HepG2 (cell line): ENCODE results near the gene PEMT. TPM values are rescaled to one million over a fixed set of nuclear protein-coding genes. Genes with fewer than 3 reads are reported as not detected.

Source experiments
- CCDC6 ChIP-seq: sonication (generic); formaldehyde crosslinking; IDR thresholded peaks from 2 replicates; pipeline ENCODE4 v1.8.1; 2022; ENCODE audit warnings: mild to moderate bottlenecking, missing genetic modification reagents, moderate library complexity
- HNF4G ChIP-seq, 2 experiments: sonication (generic) in 1 of 2; formaldehyde crosslinking in 1 of 2; IDR thresholded peaks; 2 replicates each; pipeline versions ENCODE4 v1.4.0 to v1.6.1; 2011 to 2020; ENCODE audit warnings: borderline replicate concordance in 2 of 2, low read depth in 2 of 2, mild to moderate bottlenecking in 2 of 2, low read length in 1 of 2, missing genetic modification reagents in 1 of 2, moderate library complexity in 1 of 2
- NCOA2 ChIP-seq: sonication (generic); formaldehyde crosslinking; IDR thresholded peaks from 2 replicates; pipeline ENCODE4 v1.8.0; 2022; ENCODE audit warnings: inconsistent platforms
- NR2C2 ChIP-seq: sonication (generic); formaldehyde crosslinking; IDR thresholded peaks from 2 replicates; pipeline ENCODE4 v1.4.0; 2020; ENCODE audit warnings: missing genetic modification reagents, mild to moderate bottlenecking, moderate library complexity, borderline replicate concordance
- THAP11 ChIP-seq: IDR thresholded peaks from 2 replicates; pipeline ENCODE4 v1.6.1; 2016; ENCODE audit warnings: missing biosample characterization, missing genetic modification reagents
- TOPORS ChIP-seq: sonication (generic); formaldehyde crosslinking; IDR thresholded peaks from 2 replicates; pipeline ENCODE4 v1.8.0; 2023; ENCODE audit warnings: mild to moderate bottlenecking, missing genetic modification reagents
- ZNF205 ChIP-seq: IDR thresholded peaks from 2 replicates; pipeline ENCODE4 v1.6.1; 2018; ENCODE audit warnings: missing biosample characterization, missing genetic modification reagents
- ZNF333 ChIP-seq: sonication (generic); formaldehyde crosslinking; IDR thresholded peaks from 2 replicates; pipeline ENCODE4 v1.4.0; 2020; ENCODE audit warnings: mild to moderate bottlenecking, missing genetic modification reagents, borderline replicate concordance
- ZNF619 ChIP-seq: sonication (generic); formaldehyde crosslinking; IDR thresholded peaks from 2 replicates; pipeline ENCODE4 v1.4.0; 2020; ENCODE audit warnings: mild to moderate bottlenecking, missing genetic modification reagents
- polyA plus RNA-seq, 8 experiments: library from polyadenylated mRNA; depleted of rRNA in 3 of 8; stranded (reverse) in 7 of 8; unstranded in 1 of 8; fragments of >200 nt; fragmentation: Illumina TruSeq in 4 of 8; extraction: Trizol in 4 of 8; gene quantifications; 2 replicates each; pipeline versions ENCODE4 v1.2.1 to v1.2.3, GENCODE V29; 2011 to 2016; ENCODE audit warnings: low read depth in 4 of 8, missing spikeins in 1 of 8, mixed read lengths in 1 of 8; ENCODE audit not compliant: insufficient read depth in 1 of 8
- total RNA-seq, 5 experiments: library from RNA; depleted of rRNA; stranded (reverse); fragments of >200 nt; fragmentation: Illumina TruSeq; extraction: Trizol; gene quantifications; 2 replicates each; pipeline ENCODE4 v1.2.3, GENCODE V29; 2016; ENCODE audit warnings: low read depth in 1 of 5
- TF ChIP-seq, protein P1 (sequence below): sonication (generic); formaldehyde crosslinking; IDR thresholded peaks from 2 replicates; pipeline ENCODE4 v1.4.0; 2020; ENCODE audit warnings: missing genetic modification reagents, mild to moderate bottlenecking, borderline replicate concordance
- TF ChIP-seq, protein P2 (sequence below): sonication (generic); formaldehyde crosslinking; conservative IDR thresholded peaks from 2 replicates; pipeline ENCODE4 v1.4.0; 2020; ENCODE audit warnings: mild to moderate bottlenecking, missing genetic modification reagents, moderate library complexity
- TF ChIP-seq, protein P3 (sequence below): sonication (generic); formaldehyde crosslinking; IDR thresholded peaks from 2 replicates; pipeline ENCODE4 v1.5.0; 2020; ENCODE audit warnings: mild to moderate bottlenecking, missing genetic modification reagents, moderate library complexity
- TF ChIP-seq, protein P4 (sequence below): sonication (generic); formaldehyde crosslinking; IDR thresholded peaks from 2 replicates; pipeline ENCODE4 v1.5.0; 2020; ENCODE audit warnings: mild to moderate bottlenecking, missing genetic modification reagents
- TF ChIP-seq, protein P5 (sequence below): IDR thresholded peaks from 2 replicates; pipeline ENCODE4 v1.6.1; 2018; ENCODE audit warnings: missing genetic modification reagents, mild to moderate bottlenecking, missing compliant biosample characterization
- TF ChIP-seq, protein P6 (sequence below): sonication (generic); formaldehyde crosslinking; IDR thresholded peaks from 2 replicates; pipeline ENCODE4 v1.8.0; 2022; ENCODE audit warnings: mild to moderate bottlenecking, missing genetic modification reagents, moderate library complexity

Gene PEMT
- total and polyA plus RNA-seq, 2 of the 13 experiments (the other 11 are each of a cell fraction or from before 2014, with no cell fraction given): 31.7 to 43.6 TPM

DNA sequence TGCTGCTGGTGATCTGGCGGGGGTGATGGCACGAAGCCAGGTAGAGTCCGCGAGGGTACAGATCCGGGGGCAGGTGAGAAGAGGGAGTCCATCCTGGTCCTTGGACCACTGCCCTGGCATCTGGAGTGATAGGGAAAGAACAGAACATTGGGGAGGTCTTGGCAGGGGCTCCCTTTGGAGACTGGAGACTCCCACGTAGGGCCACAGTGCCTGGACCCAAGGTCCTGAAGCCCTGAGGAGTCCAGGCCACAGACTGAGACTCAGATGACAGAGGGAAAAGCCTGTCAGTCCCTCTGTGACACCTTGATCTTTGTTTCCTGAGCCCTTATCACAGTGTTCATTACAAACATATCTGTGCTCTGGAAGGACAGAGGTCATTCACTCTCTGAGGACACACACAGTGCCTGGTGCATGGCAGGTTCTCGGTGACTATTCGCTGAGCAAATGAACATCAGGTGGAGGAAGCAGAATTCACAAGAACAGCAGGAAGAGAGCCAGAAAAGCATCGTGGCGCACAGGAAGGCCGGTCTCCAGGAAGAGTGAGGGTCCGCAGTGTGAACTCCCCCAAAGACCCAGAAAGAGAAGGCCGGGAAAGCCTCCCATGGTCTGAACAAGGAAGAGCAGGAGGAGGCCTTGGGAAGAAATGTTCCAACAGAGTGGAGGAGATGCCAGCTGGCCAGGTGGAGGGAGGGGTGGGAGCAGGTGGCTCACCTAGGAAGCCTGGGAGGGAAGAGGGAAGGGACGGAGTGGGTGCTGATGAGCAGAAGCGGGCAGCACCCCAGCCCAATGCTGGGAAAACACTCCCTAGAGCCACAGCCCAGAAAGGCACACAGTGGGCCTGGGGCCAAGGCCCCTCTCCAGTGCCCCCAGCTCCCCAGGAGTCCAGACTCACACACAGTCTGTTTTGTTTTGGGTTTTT is 20.5 kb downstream of the PEMT start (continued):
- TF ChIP-seq CCDC6 (CRISPR knock-in tag): no peak
- peak; percentile 27; the same call in 1 of the 2 replicates for TF ChIP-seq TOPORS (CRISPR knock-in tag)
- TF ChIP-seq, protein P1, sequence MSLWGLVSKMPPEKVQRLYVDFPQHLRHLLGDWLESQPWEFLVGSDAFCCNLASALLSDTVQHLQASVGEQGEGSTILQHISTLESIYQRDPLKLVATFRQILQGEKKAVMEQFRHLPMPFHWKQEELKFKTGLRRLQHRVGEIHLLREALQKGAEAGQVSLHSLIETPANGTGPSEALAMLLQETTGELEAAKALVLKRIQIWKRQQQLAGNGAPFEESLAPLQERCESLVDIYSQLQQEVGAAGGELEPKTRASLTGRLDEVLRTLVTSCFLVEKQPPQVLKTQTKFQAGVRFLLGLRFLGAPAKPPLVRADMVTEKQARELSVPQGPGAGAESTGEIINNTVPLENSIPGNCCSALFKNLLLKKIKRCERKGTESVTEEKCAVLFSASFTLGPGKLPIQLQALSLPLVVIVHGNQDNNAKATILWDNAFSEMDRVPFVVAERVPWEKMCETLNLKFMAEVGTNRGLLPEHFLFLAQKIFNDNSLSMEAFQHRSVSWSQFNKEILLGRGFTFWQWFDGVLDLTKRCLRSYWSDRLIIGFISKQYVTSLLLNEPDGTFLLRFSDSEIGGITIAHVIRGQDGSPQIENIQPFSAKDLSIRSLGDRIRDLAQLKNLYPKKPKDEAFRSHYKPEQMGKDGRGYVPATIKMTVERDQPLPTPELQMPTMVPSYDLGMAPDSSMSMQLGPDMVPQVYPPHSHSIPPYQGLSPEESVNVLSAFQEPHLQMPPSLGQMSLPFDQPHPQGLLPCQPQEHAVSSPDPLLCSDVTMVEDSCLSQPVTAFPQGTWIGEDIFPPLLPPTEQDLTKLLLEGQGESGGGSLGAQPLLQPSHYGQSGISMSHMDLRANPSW (CRISPR knock-in tag): no peak
- TF ChIP-seq NCOA2 (CRISPR knock-in tag): peak; percentile 55
- peak; percentile 16; the same call in 1 of the 2 replicates for TF ChIP-seq ZNF205
- TF ChIP-seq, protein P2, sequence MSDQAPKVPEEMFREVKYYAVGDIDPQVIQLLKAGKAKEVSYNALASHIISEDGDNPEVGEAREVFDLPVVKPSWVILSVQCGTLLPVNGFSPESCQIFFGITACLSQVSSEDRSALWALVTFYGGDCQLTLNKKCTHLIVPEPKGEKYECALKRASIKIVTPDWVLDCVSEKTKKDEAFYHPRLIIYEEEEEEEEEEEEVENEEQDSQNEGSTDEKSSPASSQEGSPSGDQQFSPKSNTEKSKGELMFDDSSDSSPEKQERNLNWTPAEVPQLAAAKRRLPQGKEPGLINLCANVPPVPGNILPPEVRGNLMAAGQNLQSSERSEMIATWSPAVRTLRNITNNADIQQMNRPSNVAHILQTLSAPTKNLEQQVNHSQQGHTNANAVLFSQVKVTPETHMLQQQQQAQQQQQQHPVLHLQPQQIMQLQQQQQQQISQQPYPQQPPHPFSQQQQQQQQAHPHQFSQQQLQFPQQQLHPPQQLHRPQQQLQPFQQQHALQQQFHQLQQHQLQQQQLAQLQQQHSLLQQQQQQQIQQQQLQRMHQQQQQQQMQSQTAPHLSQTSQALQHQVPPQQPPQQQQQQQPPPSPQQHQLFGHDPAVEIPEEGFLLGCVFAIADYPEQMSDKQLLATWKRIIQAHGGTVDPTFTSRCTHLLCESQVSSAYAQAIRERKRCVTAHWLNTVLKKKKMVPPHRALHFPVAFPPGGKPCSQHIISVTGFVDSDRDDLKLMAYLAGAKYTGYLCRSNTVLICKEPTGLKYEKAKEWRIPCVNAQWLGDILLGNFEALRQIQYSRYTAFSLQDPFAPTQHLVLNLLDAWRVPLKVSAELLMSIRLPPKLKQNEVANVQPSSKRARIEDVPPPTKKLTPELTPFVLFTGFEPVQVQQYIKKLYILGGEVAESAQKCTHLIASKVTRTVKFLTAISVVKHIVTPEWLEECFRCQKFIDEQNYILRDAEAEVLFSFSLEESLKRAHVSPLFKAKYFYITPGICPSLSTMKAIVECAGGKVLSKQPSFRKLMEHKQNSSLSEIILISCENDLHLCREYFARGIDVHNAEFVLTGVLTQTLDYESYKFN (CRISPR knock-in tag): peak; percentile 91
- TF ChIP-seq HNF4G (IDR thresholded peaks at IDR 0.05; ENCODE audit: borderline replicate concordance, low read depth, low read length): peak; percentile 88
- TF ChIP-seq HNF4G (CRISPR knock-in tag; IDR thresholded peaks at IDR 0.05; ENCODE audit: borderline replicate concordance, low read depth): peak; percentile 13; the same call in 1 of the 2 replicates
- peak; percentile 60 for TF ChIP-seq NR2C2 (CRISPR knock-in tag)
- TF ChIP-seq ZNF619 (CRISPR knock-in tag): no peak
- no peak for TF ChIP-seq ZNF333 (CRISPR knock-in tag)
- TF ChIP-seq, protein P3, sequence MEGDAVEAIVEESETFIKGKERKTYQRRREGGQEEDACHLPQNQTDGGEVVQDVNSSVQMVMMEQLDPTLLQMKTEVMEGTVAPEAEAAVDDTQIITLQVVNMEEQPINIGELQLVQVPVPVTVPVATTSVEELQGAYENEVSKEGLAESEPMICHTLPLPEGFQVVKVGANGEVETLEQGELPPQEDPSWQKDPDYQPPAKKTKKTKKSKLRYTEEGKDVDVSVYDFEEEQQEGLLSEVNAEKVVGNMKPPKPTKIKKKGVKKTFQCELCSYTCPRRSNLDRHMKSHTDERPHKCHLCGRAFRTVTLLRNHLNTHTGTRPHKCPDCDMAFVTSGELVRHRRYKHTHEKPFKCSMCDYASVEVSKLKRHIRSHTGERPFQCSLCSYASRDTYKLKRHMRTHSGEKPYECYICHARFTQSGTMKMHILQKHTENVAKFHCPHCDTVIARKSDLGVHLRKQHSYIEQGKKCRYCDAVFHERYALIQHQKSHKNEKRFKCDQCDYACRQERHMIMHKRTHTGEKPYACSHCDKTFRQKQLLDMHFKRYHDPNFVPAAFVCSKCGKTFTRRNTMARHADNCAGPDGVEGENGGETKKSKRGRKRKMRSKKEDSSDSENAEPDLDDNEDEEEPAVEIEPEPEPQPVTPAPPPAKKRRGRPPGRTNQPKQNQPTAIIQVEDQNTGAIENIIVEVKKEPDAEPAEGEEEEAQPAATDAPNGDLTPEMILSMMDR: no peak; the same call in 1 of the 2 replicates
- TF ChIP-seq THAP11 (CRISPR knock-in tag): no peak; the same call in 1 of the 2 replicates
- TF ChIP-seq, protein P4, sequence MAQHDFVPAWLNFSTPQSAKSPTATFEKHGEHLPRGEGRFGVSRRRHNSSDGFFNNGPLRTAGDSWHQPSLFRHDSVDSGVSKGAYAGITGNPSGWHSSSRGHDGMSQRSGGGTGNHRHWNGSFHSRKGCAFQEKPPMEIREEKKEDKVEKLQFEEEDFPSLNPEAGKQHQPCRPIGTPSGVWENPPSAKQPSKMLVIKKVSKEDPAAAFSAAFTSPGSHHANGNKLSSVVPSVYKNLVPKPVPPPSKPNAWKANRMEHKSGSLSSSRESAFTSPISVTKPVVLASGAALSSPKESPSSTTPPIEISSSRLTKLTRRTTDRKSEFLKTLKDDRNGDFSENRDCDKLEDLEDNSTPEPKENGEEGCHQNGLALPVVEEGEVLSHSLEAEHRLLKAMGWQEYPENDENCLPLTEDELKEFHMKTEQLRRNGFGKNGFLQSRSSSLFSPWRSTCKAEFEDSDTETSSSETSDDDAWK (CRISPR knock-in tag): no peak
- TF ChIP-seq, protein P5, sequence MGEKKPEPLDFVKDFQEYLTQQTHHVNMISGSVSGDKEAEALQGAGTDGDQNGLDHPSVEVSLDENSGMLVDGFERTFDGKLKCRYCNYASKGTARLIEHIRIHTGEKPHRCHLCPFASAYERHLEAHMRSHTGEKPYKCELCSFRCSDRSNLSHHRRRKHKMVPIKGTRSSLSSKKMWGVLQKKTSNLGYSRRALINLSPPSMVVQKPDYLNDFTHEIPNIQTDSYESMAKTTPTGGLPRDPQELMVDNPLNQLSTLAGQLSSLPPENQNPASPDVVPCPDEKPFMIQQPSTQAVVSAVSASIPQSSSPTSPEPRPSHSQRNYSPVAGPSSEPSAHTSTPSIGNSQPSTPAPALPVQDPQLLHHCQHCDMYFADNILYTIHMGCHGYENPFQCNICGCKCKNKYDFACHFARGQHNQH (CRISPR knock-in tag): peak; percentile 47; the same call in 1 of the 2 replicates
- TF ChIP-seq, protein P6, sequence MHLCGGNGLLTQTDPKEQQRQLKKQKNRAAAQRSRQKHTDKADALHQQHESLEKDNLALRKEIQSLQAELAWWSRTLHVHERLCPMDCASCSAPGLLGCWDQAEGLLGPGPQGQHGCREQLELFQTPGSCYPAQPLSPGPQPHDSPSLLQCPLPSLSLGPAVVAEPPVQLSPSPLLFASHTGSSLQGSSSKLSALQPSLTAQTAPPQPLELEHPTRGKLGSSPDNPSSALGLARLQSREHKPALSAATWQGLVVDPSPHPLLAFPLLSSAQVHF (CRISPR knock-in tag): no peak
